HCT116 (cell line): ENCODE measurements around the gene DUSP18. TPM values are rescaled to one million over a fixed set of nuclear protein-coding genes. Genes with fewer than 3 reads are reported as not detected.

Experiments used
- ATAC-seq: fragments of 200-7000 bp; cut with Tn5 transposase; 2 replicates; pipeline ENCODE4 v1.9.1; 2020; ENCODE audit warnings: mild to moderate bottlenecking, moderate library complexity
- BruUV-seq: library from RNA; stranded (reverse); fragments of 400-500 nt; replicated peaks from 2 replicates; lab custom pipeline; 2021; lab: Mats Ljungman, UMichigan
- CTCF ChIA-PET: fragments of 300-600 bp; sonication (Branson Sonifier 250); formaldehyde crosslinking; loops from one replicate; lab custom pipeline; 2021; ENCODE audit warnings: antibody characterized with exemption; lab: Charles Lee
- POLR2A ChIA-PET: fragments of 300-600, 350-600 bp; sonication (Branson Sonifier 250); formaldehyde crosslinking; loops from one replicate; lab custom pipeline; 2021; ENCODE audit warnings: antibody characterized with exemption; lab: Charles Lee
- RAD21 ChIA-PET, 2 experiments: fragments of 300-600 bp; sonication (Branson Sonifier 250); formaldehyde crosslinking; loops; one replicate each; lab custom pipeline; 2023; ENCODE audit warnings: low total read pairs in 2 of 2; ENCODE audit not compliant: uncharacterized antibody in 2 of 2, unreplicated experiment in 2 of 2, low non-redundant PET in 1 of 2; lab: Charles Lee
- DNase-seq: peaks from one replicate; pipeline ENCODE4 v3.0.0-alpha.2; 2010; ENCODE audit warnings: low read depth, low spot score
- H2AFZ ChIP-seq: fragments of 200-600 bp; shearing (Covaris generic), sonication (generic); 2 replicates; pipeline ENCODE4 v1.6.1; 2017; ENCODE audit warnings: low read depth, mixed run types, mixed read lengths, antibody characterized with exemption, low read length; ENCODE audit not compliant: poor library complexity, severe bottlenecking
- H3K27ac ChIP-seq: 2 replicates; pipeline ENCODE4 v1.5.1; 2012; ENCODE audit warnings: low read depth, low read length
- H3K27me3 ChIP-seq: fragments of 200-600 bp; sonication (generic); 2 replicates; pipeline ENCODE4 v1.6.1; 2016; ENCODE audit warnings: mixed run types, low read length, mixed read lengths; ENCODE audit not compliant: insufficient read depth
- H3K36me3 ChIP-seq, 2 experiments: fragments of 200-500 bp in 1 of 2; fragments of 200-600 bp in 1 of 2; sonication (Bioruptor generic) in 1 of 2; sonication (generic) in 1 of 2; 2 replicates each; pipeline versions ENCODE4 v1.5.1 to v1.6.1; 2014 to 2016; ENCODE audit warnings: low read length in 2 of 2, inconsistent platforms in 1 of 2, mixed read lengths in 1 of 2, mixed run types in 1 of 2; ENCODE audit not compliant: insufficient read depth in 2 of 2, control insufficient read depth in 1 of 2
- H3K4me1 ChIP-seq, 2 experiments: fragments of 200-600 bp in 1 of 2; sonication (generic) in 1 of 2; 2 replicates each; pipeline versions ENCODE4 v1.5.1 to v1.6.1; 2012 to 2017; ENCODE audit warnings: low read length in 2 of 2, inconsistent platforms in 1 of 2, mild to moderate bottlenecking in 1 of 2, mixed read lengths in 1 of 2, mixed run types in 1 of 2, moderate library complexity in 1 of 2; ENCODE audit not compliant: insufficient read depth in 2 of 2, control insufficient read depth in 1 of 2
- H3K4me2 ChIP-seq: fragments of 200-600 bp; sonication (generic); 2 replicates; pipeline ENCODE4 v1.6.1; 2017; ENCODE audit warnings: mixed run types, low read length, mixed read lengths
- H3K4me3 ChIP-seq, 2 experiments: fragments of 200-600 bp in 1 of 2; sonication (generic) in 1 of 2; replicated peaks in 1 of 2; 2 replicates each; pipeline ENCODE4 v1.5.1; 2011 to 2016; ENCODE audit warnings: low read length in 2 of 2, control low read depth in 1 of 2, low read depth in 1 of 2, mild to moderate bottlenecking in 1 of 2, mixed read lengths in 1 of 2, mixed run types in 1 of 2
- H3K79me2 ChIP-seq: fragments of 200-600 bp; sonication (generic); 2 replicates; pipeline ENCODE4 v1.6.1; 2017; ENCODE audit warnings: mild to moderate bottlenecking, mixed run types, low read length, moderate library complexity, mixed read lengths; ENCODE audit not compliant: insufficient read depth
- H3K9ac ChIP-seq: fragments of 200-600 bp; sonication (generic); 2 replicates; pipeline ENCODE4 v1.6.1; 2016; ENCODE audit warnings: low read length, mixed read lengths
- H3K9me2 ChIP-seq: fragments of 200-600 bp; sonication (generic), shearing (Covaris generic); 2 replicates; pipeline ENCODE4 v1.6.1; 2017; ENCODE audit warnings: mixed run types, mild to moderate bottlenecking, moderate library complexity; ENCODE audit not compliant: insufficient read depth
- H3K9me3 ChIP-seq, 2 experiments: fragments of 200-500 bp in 1 of 2; fragments of 200-600 bp in 1 of 2; sonication (Bioruptor generic) in 1 of 2; sonication (generic) in 1 of 2; 2 replicates each; pipeline ENCODE4 v1.6.1; 2014 to 2017; ENCODE audit warnings: low read length in 2 of 2, mixed read lengths in 2 of 2, inconsistent platforms in 1 of 2, low read depth in 1 of 2, mild to moderate bottlenecking in 1 of 2, mixed run types in 1 of 2, moderate library complexity in 1 of 2; ENCODE audit not compliant: control insufficient read depth in 1 of 2, insufficient read depth in 1 of 2
- H4K20me1 ChIP-seq: fragments of 200-600 bp; sonication (generic), shearing (Covaris generic); 2 replicates; pipeline ENCODE4 v1.6.1; 2017; ENCODE audit warnings: mixed run types, mild to moderate bottlenecking, moderate library complexity; ENCODE audit not compliant: insufficient read depth
- CEBPB ChIP-seq: IDR thresholded peaks from 2 replicates; pipeline ENCODE4 v1.6.1; 2012; ENCODE audit warnings: low read depth
- ELF1 ChIP-seq: IDR thresholded peaks from 2 replicates; pipeline ENCODE4 v1.6.1; 2012; ENCODE audit warnings: low read depth, borderline replicate concordance
- FOSL1 ChIP-seq: IDR thresholded peaks from 2 replicates; pipeline ENCODE4 v1.6.1; 2012; ENCODE audit warnings: low read depth
- JUND ChIP-seq: IDR thresholded peaks from 2 replicates; pipeline ENCODE4 v1.6.1; 2012
- SRF ChIP-seq: IDR thresholded peaks from 2 replicates; pipeline ENCODE4 v1.6.1; 2012; ENCODE audit warnings: low read depth
- ZNF274 ChIP-seq: fragments of 200-500 bp; sonication (Bioruptor generic); IDR thresholded peaks from 2 replicates; pipeline ENCODE4 v1.6.1; 2014; ENCODE audit warnings: mild to moderate bottlenecking, low read depth, low read length, inconsistent platforms
- intact Hi-C: fragments of 100-400 bp; cut with micrococcal nuclease; formaldehyde crosslinking; loops from 2 replicates; pipeline ENCODE4 v1.10.0; 2022
- total RNA-seq: library from RNA; stranded (reverse); gene quantifications from one replicate; pipeline ENCODE4 v1.2.1, GENCODE V29; 2021; ENCODE audit not compliant: unreplicated experiment
- TF ChIP-seq, protein P1 (sequence below), 3 experiments: fragments of 200-600 bp in 1 of 3; sonication (generic) in 1 of 3; IDR thresholded peaks in 2 of 3; conservative IDR thresholded peaks in 1 of 3; 2 replicates each; pipeline ENCODE4 v1.5.1; 2012 to 2017; ENCODE audit warnings: low read depth in 2 of 3, low read length in 2 of 3, antibody characterized with exemption in 1 of 3, borderline replicate concordance in 1 of 3, control low read depth in 1 of 3, mild to moderate bottlenecking in 1 of 3, mixed read lengths in 1 of 3, mixed run types in 1 of 3, moderate library complexity in 1 of 3; ENCODE audit not compliant: insufficient read depth in 1 of 3
- TF ChIP-seq, protein P2 (sequence below): IDR thresholded peaks from 2 replicates; pipeline ENCODE4 v1.6.1; 2012
- TF ChIP-seq, protein P3 (sequence below): IDR thresholded peaks from 2 replicates; pipeline ENCODE4 v1.6.1; 2011; ENCODE audit warnings: mild to moderate bottlenecking, low read length, moderate library complexity; ENCODE audit not compliant: insufficient replicate concordance; ENCODE audit errors: extremely low read depth

Gene DUSP18
- total RNA-seq, 1 experiment from 2014 or later = 9.7 TPM

DNA sequence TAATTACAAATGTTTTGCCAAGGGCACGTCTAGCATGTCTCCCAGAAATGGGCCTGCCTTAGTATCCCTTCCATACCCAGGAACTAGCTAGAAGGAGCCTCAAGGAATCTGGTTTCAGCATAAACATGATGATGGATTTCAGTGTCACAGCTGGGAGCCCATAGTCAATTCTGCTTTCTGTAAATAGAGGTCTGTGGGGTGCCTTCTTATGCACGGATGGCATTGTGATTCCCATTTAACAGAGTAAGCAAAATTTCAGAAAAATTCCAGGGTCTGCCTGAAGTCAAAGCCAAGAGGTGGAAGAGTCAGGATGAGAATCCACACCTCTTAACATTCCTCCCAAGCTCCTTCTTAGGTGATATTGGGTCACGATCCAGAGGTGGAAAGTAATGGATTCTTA is 12.1 kb downstream of the DUSP18 start (continued):
- TF ChIP-seq, protein P1, sequence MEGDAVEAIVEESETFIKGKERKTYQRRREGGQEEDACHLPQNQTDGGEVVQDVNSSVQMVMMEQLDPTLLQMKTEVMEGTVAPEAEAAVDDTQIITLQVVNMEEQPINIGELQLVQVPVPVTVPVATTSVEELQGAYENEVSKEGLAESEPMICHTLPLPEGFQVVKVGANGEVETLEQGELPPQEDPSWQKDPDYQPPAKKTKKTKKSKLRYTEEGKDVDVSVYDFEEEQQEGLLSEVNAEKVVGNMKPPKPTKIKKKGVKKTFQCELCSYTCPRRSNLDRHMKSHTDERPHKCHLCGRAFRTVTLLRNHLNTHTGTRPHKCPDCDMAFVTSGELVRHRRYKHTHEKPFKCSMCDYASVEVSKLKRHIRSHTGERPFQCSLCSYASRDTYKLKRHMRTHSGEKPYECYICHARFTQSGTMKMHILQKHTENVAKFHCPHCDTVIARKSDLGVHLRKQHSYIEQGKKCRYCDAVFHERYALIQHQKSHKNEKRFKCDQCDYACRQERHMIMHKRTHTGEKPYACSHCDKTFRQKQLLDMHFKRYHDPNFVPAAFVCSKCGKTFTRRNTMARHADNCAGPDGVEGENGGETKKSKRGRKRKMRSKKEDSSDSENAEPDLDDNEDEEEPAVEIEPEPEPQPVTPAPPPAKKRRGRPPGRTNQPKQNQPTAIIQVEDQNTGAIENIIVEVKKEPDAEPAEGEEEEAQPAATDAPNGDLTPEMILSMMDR (IDR thresholded peaks at IDR 0.05 in 2 of 3, conservative IDR thresholded peaks at IDR 0.05 in 1 of 3; ENCODE audit: borderline replicate concordance in 1 of 3, insufficient read depth in 1 of 3, low read depth in 2 of 3, low read length in 2 of 3) = no peak
- TF ChIP-seq JUND = no peak
- TF ChIP-seq, protein P2, sequence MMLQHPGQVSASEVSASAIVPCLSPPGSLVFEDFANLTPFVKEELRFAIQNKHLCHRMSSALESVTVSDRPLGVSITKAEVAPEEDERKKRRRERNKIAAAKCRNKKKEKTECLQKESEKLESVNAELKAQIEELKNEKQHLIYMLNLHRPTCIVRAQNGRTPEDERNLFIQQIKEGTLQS = no peak

DNA sequence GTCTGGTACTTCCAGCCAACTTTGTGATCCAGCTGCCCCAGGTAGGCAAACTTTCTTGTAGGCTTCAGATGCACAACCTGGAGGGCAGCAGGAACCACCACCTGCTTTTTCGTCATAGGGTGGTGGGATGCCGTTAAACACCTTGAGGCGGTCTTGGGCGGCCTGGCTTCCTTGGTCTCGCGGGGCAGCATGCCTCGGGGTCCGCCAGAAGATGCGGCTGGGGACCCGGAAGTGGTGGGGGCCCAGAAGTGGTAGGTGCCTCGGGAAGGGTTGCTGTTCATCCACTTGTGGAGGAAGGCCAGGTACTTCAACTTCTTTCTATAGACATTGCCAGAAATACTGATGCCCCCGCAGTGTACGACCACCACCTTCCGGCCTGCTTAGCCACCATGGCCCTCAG is 13.3 kb downstream of the DUSP18 start:
- CTCF ChIA-PET = no interaction called here
- BruUV-seq = no TSS peak
- ATAC-seq = no peak
- H3K9ac ChIP-seq = no peak overlapping the region
- H3K9me3 ChIP-seq = no peaks in the 10 kb centered on the region
- H2AFZ ChIP-seq = no peak overlapping the region
- H3K36me3 ChIP-seq = no peaks in the 10 kb centered on the region
- no peak for TF ChIP-seq CEBPB
- TF ChIP-seq ELF1 = no peak
- TF ChIP-seq FOSL1 = no peak
- TF ChIP-seq, protein P3, sequence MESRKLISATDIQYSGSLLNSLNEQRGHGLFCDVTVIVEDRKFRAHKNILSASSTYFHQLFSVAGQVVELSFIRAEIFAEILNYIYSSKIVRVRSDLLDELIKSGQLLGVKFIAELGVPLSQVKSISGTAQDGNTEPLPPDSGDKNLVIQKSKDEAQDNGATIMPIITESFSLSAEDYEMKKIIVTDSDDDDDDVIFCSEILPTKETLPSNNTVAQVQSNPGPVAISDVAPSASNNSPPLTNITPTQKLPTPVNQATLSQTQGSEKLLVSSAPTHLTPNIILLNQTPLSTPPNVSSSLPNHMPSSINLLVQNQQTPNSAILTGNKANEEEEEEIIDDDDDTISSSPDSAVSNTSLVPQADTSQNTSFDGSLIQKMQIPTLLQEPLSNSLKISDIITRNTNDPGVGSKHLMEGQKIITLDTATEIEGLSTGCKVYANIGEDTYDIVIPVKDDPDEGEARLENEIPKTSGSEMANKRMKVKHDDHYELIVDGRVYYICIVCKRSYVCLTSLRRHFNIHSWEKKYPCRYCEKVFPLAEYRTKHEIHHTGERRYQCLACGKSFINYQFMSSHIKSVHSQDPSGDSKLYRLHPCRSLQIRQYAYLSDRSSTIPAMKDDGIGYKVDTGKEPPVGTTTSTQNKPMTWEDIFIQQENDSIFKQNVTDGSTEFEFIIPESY = no peak
- TF ChIP-seq ZNF274 = no peak
- TF ChIP-seq SRF = no peak
- TF ChIP-seq, all 23 proteins: peak for 0
- ChIA-PET POLR2A (no interaction called here), RAD21 (no interaction called here)
- intact Hi-C loops = no loop called here
- H4K20me1 ChIP-seq = no peaks in the 10 kb centered on the region
- no peak overlapping the region for H3K27ac ChIP-seq
- no peaks in the 10 kb centered on the region for H3K9me2 ChIP-seq
- peaks cover 11 to 22% of the 10 kb centered on the region in 2 experiments for H3K4me1 ChIP-seq
- no peak for DNase-seq
- no peaks in the 10 kb centered on the region for H3K27me3 ChIP-seq
- H3K4me3 ChIP-seq = no peak overlapping the region
- H3K4me2 ChIP-seq = no peak overlapping the region
- no peaks in the 10 kb centered on the region for H3K79me2 ChIP-seq
